Fibroblast of mammary gland (primary cell): Measurements from ENCODE around the gene NCS1.

ENCODE experiments used
- DNase-seq: peaks from one replicate; pipeline ENCODE4 v3.0.0-alpha.2; 2010; ENCODE audit warnings: low read depth
- H3K4me3 ChIP-seq: 2 replicates; pipeline ENCODE4 v1.5.1; 2011; ENCODE audit warnings: low read depth, mild to moderate bottlenecking, low read length, moderate library complexity; ENCODE audit not compliant: control insufficient read depth
- TF ChIP-seq, protein P1 (sequence below): conservative IDR thresholded peaks from 2 replicates; pipeline ENCODE4 v1.5.1; 2011; ENCODE audit warnings: low read depth, low read length, inconsistent platforms; ENCODE audit not compliant: control insufficient read depth, insufficient read depth

NCS1 gene

DNA sequence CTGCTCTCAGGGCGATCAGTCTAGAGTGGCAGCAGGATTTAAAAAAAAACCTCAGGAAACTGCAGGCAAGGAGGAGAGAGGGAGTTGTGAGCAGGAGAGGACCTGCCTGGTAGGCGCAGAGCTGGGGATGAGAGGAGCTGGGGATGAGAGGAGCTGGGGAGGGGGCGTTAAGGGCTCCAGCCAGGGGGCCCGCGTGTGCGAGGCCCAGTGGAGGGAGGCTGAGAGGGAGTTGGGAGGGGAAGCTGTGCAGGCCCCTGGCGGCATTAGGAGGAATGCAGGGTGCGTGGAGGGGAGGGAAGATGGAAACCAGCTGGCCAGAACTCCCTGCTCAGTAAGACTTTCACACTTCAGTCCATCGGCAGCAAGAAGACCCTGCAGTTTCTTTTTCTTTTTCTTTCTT, 48.1 kb downstream of the NCS1 start:
- DNase-seq: no peak
- H3K4me3 ChIP-seq: no peak overlapping the region
- TF ChIP-seq, protein P1, sequence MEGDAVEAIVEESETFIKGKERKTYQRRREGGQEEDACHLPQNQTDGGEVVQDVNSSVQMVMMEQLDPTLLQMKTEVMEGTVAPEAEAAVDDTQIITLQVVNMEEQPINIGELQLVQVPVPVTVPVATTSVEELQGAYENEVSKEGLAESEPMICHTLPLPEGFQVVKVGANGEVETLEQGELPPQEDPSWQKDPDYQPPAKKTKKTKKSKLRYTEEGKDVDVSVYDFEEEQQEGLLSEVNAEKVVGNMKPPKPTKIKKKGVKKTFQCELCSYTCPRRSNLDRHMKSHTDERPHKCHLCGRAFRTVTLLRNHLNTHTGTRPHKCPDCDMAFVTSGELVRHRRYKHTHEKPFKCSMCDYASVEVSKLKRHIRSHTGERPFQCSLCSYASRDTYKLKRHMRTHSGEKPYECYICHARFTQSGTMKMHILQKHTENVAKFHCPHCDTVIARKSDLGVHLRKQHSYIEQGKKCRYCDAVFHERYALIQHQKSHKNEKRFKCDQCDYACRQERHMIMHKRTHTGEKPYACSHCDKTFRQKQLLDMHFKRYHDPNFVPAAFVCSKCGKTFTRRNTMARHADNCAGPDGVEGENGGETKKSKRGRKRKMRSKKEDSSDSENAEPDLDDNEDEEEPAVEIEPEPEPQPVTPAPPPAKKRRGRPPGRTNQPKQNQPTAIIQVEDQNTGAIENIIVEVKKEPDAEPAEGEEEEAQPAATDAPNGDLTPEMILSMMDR: peak; percentile 16

DNA sequence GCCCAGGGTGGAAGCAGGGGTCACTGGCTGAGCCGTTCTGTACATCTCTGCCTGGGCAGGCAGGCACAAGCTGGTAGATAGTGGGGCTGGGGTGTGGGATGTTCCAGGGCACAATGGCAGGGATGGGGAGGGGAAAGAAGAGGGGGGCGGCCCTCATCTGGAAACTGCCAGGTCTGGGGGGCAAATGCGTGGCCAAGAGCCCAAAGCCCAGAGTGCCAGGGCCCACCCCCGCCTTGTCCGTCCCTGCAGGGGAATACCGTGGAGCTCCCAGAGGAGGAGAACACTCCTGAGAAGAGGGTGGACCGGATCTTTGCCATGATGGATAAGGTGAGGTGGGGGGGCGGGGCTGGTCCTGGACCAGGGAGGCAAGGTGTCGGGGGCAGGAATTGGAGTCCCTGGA, 50.6 kb downstream of the NCS1 start:
- H3K4me3 ChIP-seq: no peak overlapping the region
- no peak for DNase-seq
- TF ChIP-seq, protein P1: no peak

DNA sequence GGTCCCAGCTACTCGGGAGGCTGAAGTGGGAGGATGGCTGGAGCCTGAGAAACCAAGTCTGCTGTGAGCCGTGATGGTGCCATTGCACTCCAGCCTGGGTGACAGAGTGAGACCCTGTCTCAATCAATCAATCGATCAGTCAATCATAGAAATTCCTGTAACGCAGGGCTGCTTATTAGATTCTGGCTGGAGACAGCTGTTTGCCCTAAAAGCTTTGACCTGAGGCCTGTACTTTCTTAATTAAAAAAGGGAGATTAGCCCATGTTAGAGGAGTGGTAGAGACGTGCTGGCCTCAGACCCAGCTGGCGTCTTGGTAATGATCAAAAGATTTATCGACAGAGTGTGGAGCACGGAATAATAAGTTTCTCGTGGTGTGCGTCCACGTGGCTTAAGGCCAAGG, 52.9 kb downstream of the NCS1 start:
- H3K4me3 ChIP-seq: no peak overlapping the region
- DNase-seq: no peak
- TF ChIP-seq, protein P1: no peak

DNA sequence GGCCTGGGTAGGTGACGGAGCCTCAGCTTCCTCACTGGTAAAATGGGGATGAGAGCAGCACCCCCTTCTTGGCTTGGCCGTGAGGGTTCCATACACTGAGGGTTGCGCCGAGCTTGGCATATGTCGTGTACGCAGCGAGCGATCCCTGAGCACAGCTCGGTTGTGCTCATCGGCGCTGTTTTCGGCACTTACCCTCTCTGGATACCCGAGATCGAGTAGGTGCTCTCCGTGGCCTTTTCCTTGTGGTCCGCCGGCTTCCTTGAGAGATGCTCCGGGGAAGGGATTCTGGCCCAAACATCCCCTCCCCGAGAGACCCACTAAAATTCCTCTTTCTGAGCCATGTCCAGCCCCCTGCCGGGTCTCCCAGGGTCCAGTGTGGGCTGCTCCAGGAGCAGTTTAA, 53.4 kb downstream of the NCS1 start:
- no peak overlapping the region for H3K4me3 ChIP-seq
- TF ChIP-seq, protein P1: no peak
- no peak for DNase-seq

DNA sequence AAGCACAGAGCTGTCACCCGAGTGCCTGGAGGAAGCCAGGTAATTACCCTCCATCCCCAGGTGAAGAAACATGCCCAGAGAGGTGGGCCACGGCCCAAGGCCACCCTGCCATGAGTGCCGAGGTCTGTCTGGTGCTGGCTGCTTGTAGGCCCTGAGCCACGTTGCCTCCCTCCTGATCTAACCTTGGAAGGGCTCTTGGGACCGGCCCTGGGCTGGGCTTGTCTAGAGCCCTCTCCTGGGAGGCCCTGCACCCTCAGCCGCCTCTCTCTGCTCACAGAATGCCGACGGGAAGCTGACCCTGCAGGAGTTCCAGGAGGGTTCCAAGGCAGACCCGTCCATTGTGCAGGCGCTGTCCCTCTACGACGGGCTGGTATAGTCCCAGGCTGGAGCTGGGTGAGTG, 53.9 kb downstream of the NCS1 start:
- DNase-seq: no peak
- no peak overlapping the region for H3K4me3 ChIP-seq
- TF ChIP-seq, protein P1: no peak

DNA sequence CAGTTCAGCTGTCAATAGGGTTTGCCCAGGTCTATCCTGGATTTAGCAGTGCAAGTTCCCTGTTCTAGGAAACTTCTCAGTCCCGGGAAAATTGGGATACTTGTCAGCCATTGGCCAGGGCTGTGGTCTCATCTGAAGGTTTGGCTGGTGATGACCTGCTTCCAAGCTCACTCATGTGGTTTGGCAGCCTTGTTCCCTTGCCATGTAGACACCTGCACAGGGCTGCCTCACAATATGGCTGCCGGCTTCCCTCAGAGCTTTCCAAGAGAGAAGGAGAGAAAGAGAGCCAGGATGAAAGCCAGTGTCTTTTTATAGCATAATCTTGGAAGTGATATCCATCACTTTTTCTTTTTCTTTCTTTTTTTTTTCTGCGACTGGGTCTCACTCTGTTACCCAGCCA, 55.6 kb downstream of the NCS1 start:
- DNase-seq: no peak
- no peak overlapping the region for H3K4me3 ChIP-seq

More for the DNA sequence above, 55.6 kb downstream of the NCS1 start:
- TF ChIP-seq, protein P1: no peak
